Endothelial cell of umbilical vein (primary cell): ENCODE results near the gene FGF2.

Experiments used
- CTCF ChIP-seq, 2 donors: IDR thresholded peaks; 1 replicate in 1 of 2; 2 replicates in 1 of 2; pipeline ENCODE4 v1.5.1; 2011; ENCODE audit warnings: low read length in 2 of 2, mild to moderate bottlenecking in 2 of 2, moderate library complexity in 2 of 2, control low read depth in 1 of 2, inconsistent platforms in 1 of 2, low read depth in 1 of 2; ENCODE audit not compliant: insufficient read depth in 1 of 2; ENCODE audit errors: extremely low read depth in 1 of 2
- EZH2 ChIP-seq: IDR thresholded peaks from 2 replicates; pipeline ENCODE4 v1.6.1; 2012; ENCODE audit warnings: borderline replicate concordance, low read depth, mild to moderate bottlenecking, moderate library complexity, low read length, inconsistent platforms; ENCODE audit not compliant: severe bottlenecking
- MAX ChIP-seq: IDR thresholded peaks from 2 replicates; pipeline ENCODE4 v1.6.1; 2011; ENCODE audit not compliant: insufficient read depth, insufficient read length
- POLR2A ChIP-seq: IDR thresholded peaks from 2 replicates; pipeline ENCODE4 v1.6.1; 2012; ENCODE audit warnings: low read depth, mild to moderate bottlenecking, control low read depth, low read length
- POLR2AphosphoS5 ChIP-seq: IDR thresholded peaks from 2 replicates; pipeline ENCODE4 v1.6.1; 2012; ENCODE audit warnings: low read depth, mild to moderate bottlenecking, control low read depth, low read length, moderate library complexity; ENCODE audit not compliant: insufficient read depth

GRCh38 chr4:122894827-122895226 is 68.2 kb downstream of the FGF2 start:
- TF ChIP-seq CTCF (IDR thresholded peaks at IDR 0.05; ENCODE audit: extremely low read depth in 1 of 2, insufficient read depth in 1 of 2, low read depth in 1 of 2, low read length in 2 of 2), result no peak
- TF ChIP-seq POLR2AphosphoS5, result no peak
- TF ChIP-seq POLR2A, result no peak
- no peak for TF ChIP-seq MAX
- no peak for TF ChIP-seq EZH2
